ENCODE results near the gene MERTK. TPM values are rescaled to one million over a fixed set of nuclear protein-coding genes. Genes with fewer than 3 reads are reported as not detected.

MERTK gene
- polyA plus RNA-seq, 1 of the 3 experiments (the other 2 are of a cell fraction) = 9.6 TPM

DNA sequence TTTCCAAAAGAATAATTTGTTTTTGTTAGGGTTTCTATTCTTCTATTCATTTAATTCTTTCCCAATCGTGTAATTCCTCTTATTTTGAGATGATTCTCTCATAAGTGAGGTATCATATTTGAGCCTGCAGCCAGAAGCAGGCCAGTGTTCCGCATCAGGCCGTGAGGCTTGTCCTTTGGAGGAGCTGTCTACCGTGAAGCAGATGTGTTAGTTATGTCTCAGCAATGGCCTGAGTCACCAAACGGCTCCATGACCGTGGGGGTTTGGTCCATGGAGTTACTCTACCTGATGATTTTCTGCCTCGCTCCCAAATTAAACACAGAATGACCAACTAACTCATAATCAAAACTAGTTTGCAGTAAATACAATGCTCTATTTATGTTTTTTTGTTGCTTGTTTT is 92.4 kb downstream of the MERTK start:
- DNase-seq = no peak
- Histone ChIP-seq H3K9me2 (no peaks in the 10 kb centered on the region), H3F3A (replicated peaks; ENCODE audit: insufficient read depth) (peaks cover 5% of the 10 kb centered on the region), H3K79me2 (ENCODE audit: insufficient read depth) (no peaks in the 10 kb centered on the region), H3K9me3 (no peaks in the 10 kb centered on the region), H3K27me3 (ENCODE audit: insufficient read depth) (no peaks in the 10 kb centered on the region), H3K27ac (ENCODE audit: low read depth in 2 of 2, low read length in 1 of 2) (no peak overlapping the region), H3K4me2 (no peak overlapping the region), H3K4me1 (ENCODE audit: control insufficient read depth in 1 of 2, insufficient read depth in 2 of 2, low read depth in 1 of 2, low read length in 1 of 2) (0 out of 4 replicates have a peak, but pooled peaks cover 0 to 6% of the 10 kb centered on the region in 2 experiments), H3K9ac (no peak overlapping the region), H4K20me1 (ENCODE audit: insufficient read depth) (no peaks in the 10 kb centered on the region), H3K4me3 (ENCODE audit: low read depth in 2 of 2, low read length in 1 of 2) (no peak overlapping the region), H2AFZ (ENCODE audit: low read depth) (no peak overlapping the region), H3K36me3 (replicated peaks in 1 of 2; ENCODE audit: control insufficient read depth in 1 of 2, insufficient read depth in 2 of 2, low read length in 1 of 2) (no peaks in the 10 kb centered on the region)
- WGBS (ENCODE audit: low lambda C conversion rate) = 85% methylated on average over 7 of the region's 7 CpGs
- CTCF ChIA-PET = no interaction called here
- POLR2A ChIA-PET = no interaction called here
- TF ChIP-seq YY1 (IDR thresholded peaks at IDR 0.05; ENCODE audit: low read depth) (no peak), JUND (IDR thresholded peaks at IDR 0.05) (no peak), TAF1 (IDR thresholded peaks at IDR 0.05; ENCODE audit: borderline replicate concordance, low read depth, low read length) (no peak), EP300 (IDR thresholded peaks at IDR 0.05; ENCODE audit: borderline replicate concordance in 1 of 2, low read depth in 1 of 2, low read length in 1 of 2) (no peak), ELF1 (IDR thresholded peaks at IDR 0.05) (no peak), RFX5 (IDR thresholded peaks at IDR 0.05; ENCODE audit: low read length) (no peak), MAX (IDR thresholded peaks at IDR 0.05; ENCODE audit: low read depth) (no peak), NFIC (IDR thresholded peaks at IDR 0.05; ENCODE audit: borderline replicate concordance) (no peak)
- TF ChIP-seq, protein P1, sequence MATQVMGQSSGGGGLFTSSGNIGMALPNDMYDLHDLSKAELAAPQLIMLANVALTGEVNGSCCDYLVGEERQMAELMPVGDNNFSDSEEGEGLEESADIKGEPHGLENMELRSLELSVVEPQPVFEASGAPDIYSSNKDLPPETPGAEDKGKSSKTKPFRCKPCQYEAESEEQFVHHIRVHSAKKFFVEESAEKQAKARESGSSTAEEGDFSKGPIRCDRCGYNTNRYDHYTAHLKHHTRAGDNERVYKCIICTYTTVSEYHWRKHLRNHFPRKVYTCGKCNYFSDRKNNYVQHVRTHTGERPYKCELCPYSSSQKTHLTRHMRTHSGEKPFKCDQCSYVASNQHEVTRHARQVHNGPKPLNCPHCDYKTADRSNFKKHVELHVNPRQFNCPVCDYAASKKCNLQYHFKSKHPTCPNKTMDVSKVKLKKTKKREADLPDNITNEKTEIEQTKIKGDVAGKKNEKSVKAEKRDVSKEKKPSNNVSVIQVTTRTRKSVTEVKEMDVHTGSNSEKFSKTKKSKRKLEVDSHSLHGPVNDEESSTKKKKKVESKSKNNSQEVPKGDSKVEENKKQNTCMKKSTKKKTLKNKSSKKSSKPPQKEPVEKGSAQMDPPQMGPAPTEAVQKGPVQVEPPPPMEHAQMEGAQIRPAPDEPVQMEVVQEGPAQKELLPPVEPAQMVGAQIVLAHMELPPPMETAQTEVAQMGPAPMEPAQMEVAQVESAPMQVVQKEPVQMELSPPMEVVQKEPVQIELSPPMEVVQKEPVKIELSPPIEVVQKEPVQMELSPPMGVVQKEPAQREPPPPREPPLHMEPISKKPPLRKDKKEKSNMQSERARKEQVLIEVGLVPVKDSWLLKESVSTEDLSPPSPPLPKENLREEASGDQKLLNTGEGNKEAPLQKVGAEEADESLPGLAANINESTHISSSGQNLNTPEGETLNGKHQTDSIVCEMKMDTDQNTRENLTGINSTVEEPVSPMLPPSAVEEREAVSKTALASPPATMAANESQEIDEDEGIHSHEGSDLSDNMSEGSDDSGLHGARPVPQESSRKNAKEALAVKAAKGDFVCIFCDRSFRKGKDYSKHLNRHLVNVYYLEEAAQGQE (IDR thresholded peaks at IDR 0.05; ENCODE audit: low read depth, low read length) = no peak
- TF ChIP-seq, protein P2, sequence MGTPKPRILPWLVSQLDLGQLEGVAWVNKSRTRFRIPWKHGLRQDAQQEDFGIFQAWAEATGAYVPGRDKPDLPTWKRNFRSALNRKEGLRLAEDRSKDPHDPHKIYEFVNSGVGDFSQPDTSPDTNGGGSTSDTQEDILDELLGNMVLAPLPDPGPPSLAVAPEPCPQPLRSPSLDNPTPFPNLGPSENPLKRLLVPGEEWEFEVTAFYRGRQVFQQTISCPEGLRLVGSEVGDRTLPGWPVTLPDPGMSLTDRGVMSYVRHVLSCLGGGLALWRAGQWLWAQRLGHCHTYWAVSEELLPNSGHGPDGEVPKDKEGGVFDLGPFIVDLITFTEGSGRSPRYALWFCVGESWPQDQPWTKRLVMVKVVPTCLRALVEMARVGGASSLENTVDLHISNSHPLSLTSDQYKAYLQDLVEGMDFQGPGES (IDR thresholded peaks at IDR 0.05; ENCODE audit: low read depth, low read length) = no peak

DNA sequence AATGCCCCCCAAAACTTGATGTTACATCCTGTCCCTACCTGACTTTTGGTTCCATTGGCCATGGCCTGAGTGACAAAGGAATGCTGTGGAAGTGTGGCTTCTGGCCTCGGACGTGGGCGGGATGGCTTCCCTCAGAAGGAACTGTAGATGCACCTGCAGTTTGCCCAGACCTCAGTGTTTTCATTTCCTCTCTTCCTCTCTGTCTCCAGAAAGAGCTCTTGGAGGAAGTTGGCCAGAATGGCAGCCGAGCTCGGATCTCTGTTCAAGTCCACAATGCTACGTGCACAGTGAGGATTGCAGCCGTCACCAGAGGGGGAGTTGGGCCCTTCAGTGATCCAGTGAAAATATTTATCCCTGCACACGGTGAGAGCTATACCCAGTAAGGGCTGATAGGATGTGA is 95.6 kb downstream of the MERTK start:
- TF ChIP-seq FOXJ3 (CRISPR knock-in tag; IDR thresholded peaks at IDR 0.05) (no peak), USF1 (IDR thresholded peaks at IDR 0.05; ENCODE audit: borderline replicate concordance, low read depth) (no peak)
- no peak overlapping the region for H3K27ac ChIP-seq (ENCODE audit: low read depth in 2 of 2, low read length in 1 of 2)
- no peaks in the 10 kb centered on the region for H3K4me1 ChIP-seq (ENCODE audit: control insufficient read depth in 1 of 2, insufficient read depth in 2 of 2, low read depth in 1 of 2, low read length in 1 of 2)
- CTCF ChIA-PET = no interaction called here
- 81% methylated on average over 5 of the region's 8 CpGs for WGBS (ENCODE audit: low lambda C conversion rate)
- no peaks in the 10 kb centered on the region for H3K9me2 ChIP-seq
- no peak for DNase-seq
- POLR2A ChIA-PET = interaction anchor here (0.5 kb wide), 1 partner anchor 38 kb away, joined by 3 read pairs; no protein-coding TSS in a partner anchor
- no peak overlapping the region for H3K9ac ChIP-seq
- H3F3A ChIP-seq (replicated peaks; ENCODE audit: insufficient read depth) = no peaks in the 10 kb centered on the region
- H3K36me3 ChIP-seq (replicated peaks in 1 of 2; ENCODE audit: control insufficient read depth in 1 of 2, insufficient read depth in 2 of 2, low read length in 1 of 2) = no peaks in the 10 kb centered on the region
- no peak overlapping the region for H2AFZ ChIP-seq (ENCODE audit: low read depth)
- H3K79me2 ChIP-seq (ENCODE audit: insufficient read depth) = no peaks in the 10 kb centered on the region
- no peaks in the 10 kb centered on the region for H3K9me3 ChIP-seq
- no peak overlapping the region for H3K4me2 ChIP-seq
- H3K27me3 ChIP-seq (ENCODE audit: insufficient read depth) = no peaks in the 10 kb centered on the region
- no peaks in the 10 kb centered on the region for H4K20me1 ChIP-seq (ENCODE audit: insufficient read depth)
- H3K4me3 ChIP-seq (ENCODE audit: low read depth in 2 of 2, low read length in 1 of 2) = no peak overlapping the region

Data from SK-N-SH (cell line).